GM18873 (cell line): ENCODE data around the gene TSPAN31.

Source experiments
- ATAC-seq: cut with Tn5 transposase; IDR thresholded peaks from one replicate; pipeline ENCODE4 v1.9.1; 2021; ENCODE audit warnings: mild to moderate bottlenecking, moderate library complexity, moderate number of reproducible peaks; ENCODE audit not compliant: unreplicated experiment, low FRiP score

TSPAN31 gene

DNA sequence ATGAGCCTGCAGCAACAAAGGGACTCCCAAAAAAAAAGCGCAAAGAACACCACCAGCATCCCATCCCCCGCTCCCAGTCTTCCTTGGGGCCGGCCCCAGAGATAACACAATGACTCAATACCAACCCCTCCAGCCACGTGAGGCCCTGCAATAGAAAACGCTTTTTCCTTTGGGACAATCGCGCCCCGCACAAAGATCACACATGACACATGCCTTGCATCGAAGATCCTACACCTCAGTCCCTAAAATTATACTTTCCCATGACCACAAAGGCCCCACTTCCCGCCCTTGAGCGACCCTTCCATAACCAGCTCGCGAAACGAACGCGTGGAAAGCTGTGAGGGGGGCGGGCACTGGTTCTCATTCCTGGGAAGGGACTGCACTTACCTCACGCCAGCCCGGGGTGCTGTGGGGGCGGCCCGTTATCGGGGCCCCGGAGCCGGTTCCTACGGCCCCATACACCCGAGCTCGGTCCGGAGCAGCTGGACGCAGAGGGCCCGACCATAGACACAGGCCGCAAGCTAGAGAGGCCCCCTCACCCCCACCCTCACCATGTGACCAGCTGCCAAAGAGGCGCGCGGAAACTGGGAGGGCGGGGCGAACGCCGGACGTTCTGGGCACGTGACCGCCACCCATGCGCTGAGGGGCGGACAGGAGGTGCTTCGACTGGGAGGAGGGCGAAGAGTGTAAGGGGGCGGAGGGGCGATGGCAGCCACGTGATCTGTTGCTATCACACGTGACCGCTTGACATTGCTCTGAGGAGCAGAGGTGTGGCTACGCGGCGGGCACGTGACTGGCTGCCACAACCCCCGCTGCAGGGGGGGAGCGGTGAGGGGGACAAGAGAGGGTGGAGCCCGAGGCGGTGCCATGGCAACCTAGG is 7.2 kb downstream of the TSPAN31 start, which contains the start of gene CDK4:
TSS of gene CDK4 (minus strand) at position 523 of the 880 bp plus-strand sequence. CDS start 593 bp downstream, outside the sequence.
- peak; percentile 79 for ATAC-seq

DNA sequence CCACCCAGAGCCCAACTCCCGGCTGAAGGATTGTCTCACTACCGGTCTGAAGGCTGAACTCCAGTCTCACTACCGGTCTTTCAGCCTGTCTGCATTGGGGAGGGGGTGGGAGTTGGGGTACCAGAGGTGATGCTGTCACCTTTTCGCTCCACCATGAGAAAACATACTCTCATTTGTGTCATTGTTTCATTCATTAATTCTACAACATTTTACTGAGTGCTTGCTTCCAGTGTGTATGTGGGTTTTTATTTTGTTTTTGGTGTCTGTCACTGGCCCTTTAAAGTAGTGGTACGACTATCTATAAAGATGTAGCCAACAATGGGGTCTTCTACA is 7.8 kb downstream of the TSPAN31 start:
- ATAC-seq = no peak

DNA sequence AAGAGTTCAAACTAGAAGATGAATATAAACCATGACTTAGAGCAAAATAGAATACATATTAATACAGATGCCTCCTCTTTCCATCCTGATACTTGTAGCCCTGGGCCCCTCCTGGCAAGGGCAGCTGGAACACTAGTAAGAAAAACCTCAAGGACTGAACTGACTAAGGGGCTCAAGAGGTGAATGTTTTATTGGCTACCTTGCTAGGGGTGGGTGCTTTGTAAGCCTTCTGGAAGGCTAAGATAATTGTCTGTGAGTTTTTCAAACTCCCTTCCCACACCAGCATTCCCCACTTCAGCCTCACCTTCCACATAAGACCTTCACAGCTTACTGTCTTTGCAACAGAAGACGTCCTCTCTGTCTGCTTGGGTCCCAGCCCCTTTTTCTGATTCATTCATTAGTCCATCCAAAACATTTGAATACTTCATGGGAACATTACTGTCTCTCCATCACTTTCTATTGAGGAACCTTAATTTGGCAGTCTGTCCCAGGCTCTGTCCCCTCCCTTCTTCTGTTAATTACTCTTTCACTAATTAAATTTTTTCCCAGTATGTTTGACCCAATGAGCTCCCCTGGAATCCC is 9.0 kb downstream of the TSPAN31 start:
- no peak for ATAC-seq

DNA sequence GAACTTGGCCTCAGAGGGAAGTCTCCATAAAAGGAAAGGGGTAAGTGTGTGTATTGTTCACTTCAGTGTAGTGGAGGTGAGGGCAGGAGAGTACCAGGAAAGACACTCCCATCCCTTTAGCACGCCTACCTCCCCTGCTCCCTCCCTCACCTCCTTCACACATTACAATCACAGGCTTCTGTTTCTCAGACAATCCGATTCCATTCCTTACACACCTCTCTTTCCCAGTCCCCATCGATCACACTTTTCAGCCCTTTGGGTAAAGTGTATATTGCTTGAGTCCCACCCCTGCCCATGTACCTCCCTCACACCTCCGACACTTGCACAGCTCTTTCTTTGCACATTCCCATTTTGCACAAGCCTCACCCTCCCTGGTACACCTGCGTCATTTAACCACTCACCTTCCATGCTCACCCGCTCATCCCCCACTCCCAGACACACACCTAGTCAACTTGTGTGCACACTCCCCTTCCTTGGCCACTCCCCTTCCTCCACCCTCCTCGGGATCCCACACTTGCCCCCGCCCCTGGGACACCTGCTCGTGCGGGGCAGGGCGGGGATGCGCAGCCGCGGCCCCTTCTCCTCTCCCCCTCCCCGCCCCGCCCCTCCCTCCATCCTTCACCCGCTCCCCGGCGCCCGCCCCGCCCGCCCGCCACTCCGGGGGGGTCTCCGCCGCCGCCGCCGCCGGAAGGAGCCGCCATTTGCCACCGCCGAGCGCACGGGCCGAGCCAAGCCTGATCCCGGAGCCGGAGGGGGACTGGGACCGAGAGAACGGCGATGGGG is 9.8 kb downstream of the TSPAN31 start, which contains the start of gene MARCHF9:
TSS of gene MARCHF9 (plus strand) at position 693 of the 783 bp plus-strand sequence. CDS start 426 bp downstream, outside the sequence.
- ATAC-seq = no peak

DNA sequence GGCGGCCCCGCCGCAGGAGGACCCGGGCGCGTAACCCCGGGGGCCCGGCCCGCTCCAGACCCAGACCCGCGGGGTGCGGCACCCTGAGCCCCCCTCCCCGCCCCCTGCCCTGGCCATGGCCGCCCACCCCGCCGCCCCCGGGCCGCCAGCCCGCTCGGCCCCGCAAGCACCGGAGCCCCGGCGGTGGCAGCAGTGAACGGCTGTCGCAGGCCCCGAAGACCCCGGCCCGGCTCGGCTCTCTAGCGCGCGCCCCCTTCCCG is 10.3 kb downstream of the TSPAN31 start:
- ATAC-seq = no peak

DNA sequence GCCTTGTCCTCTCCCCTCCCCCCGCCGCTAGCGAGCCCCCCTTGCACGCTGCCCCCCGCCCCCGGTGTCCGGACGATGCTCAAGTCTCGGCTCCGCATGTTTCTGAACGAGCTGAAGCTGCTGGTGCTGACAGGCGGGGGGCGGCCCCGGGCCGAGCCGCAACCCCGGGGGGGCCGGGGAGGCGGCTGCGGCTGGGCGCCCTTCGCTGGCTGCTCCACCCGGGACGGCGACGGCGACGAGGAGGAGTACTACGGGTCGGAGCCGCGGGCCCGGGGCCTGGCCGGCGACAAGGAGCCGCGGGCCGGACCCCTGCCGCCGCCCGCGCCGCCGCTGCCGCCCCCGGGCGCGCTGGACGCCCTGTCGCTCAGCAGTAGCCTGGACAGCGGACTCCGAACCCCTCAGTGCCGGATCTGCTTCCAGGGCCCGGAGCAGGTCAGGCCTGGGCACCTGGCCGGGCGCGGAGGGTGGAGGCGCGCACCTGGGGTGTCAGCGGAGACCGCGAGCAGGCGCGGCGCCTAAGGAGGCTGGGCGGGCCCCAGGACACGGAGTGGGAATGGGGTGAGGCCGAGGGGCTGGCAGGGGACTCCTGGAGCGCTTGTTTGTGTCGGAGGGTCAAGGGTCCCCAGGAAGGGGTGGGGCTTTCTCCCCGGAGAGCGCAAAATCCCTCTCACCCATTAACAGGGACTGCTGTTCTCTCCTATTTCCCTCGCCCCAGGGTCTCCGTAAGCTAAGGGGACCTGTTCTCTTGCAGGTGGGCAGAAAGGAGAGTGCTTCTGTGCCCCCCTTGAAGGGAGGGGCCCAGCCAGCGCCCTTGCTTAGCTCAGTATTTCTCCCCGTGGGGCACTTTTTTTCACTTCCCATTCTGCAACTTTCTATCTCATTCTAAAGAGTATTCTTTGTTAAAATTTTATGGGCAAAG is 10.9 kb downstream of the TSPAN31 start:
- no peak for ATAC-seq

DNA sequence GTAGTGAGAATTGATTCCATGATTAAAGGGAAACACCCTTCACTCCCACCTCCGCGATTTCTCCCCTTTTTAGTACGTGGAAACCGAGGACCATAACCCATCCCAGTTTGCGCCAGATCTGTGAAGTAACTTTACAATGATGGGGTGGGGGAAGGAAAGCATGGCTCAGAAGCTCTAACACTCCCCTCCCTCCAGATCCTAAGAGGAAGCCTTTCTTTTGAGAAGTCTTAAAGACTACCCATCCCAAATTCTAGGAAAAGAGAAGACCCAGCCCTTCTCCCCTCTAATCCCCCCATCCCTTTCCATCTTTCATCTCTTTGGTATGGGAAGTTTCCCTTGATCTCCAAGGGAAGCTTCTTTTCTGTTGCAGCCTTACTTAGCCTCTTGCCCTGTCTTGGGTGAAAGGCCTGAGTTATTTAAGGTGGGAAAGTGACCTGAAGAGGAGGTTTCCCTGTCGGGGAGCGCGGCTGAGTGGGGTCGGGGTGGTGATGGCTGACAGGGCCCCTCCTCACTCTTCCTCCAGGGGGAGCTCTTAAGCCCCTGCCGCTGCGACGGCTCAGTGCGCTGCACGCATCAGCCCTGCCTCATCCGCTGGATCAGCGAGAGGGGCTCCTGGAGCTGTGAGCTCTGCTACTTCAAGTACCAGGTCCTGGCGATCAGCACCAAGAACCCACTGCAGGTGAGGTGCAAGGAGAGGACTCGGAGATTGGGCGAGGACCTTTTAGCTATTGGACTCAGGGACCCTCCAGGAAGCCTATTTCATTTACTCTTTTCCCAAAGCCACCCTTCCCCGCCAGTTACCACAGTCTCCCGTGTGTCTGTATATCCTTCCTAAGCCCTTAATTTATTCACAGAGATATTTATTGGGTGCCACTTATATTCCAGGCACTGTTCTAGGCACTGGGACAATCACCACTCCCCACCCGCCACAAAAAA is 11.8 kb downstream of the TSPAN31 start:
- ATAC-seq = no peak

DNA sequence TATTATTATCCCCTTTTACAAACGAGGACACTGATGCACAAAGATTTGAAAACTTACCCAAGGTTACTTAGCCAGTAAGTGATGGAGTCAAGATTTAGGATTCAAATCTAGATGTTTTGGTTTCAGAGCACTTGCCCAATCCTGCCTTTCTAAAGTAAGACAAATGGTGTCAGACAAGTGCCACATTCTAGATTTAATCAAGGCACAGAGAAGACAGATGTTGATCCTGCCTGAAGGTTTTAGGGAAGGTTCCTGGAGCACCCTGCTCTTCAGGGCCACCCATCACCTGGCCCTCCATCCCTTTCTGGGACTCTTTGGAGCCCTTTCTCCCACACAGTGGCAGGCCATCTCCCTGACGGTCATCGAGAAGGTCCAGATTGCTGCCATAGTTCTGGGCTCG is 12.9 kb downstream of the TSPAN31 start:
- ATAC-seq = no peak

DNA sequence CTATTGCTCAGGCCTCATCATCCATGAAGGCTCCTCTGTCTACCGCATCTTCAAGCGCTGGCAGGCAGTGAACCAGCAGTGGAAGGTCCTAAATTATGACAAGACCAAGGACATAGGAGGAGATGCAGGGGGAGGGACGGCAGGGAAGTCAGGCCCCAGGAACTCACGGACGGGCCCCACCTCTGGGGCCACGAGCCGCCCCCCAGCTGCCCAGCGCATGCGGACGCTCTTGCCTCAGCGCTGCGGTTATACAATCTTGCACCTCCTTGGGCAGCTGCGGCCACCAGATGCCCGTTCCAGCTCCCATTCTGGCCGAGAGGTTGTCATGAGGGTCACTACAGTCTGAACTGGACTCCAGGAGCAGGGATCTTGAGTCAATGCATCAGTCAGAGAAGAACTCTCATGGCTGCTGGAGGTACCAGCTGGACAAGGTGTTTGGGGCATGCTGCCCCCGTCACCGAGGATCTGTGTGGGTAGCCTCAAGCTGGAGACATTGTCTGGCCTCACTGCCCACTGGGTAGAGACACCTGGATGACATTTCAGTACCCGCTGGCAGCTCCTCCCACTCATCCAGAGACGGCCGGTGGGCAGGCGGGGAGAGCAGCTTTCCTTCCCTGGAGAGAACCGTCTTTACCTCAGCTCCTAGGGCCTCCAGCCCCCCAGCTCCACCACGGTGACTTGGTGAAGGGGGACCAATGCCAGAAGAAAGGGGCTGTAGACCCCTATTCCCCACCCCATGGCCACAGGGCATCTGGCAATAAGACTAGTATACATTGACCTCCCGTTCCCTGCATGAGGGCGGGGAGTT is 13.9 kb downstream of the TSPAN31 start:
- no peak for ATAC-seq

DNA sequence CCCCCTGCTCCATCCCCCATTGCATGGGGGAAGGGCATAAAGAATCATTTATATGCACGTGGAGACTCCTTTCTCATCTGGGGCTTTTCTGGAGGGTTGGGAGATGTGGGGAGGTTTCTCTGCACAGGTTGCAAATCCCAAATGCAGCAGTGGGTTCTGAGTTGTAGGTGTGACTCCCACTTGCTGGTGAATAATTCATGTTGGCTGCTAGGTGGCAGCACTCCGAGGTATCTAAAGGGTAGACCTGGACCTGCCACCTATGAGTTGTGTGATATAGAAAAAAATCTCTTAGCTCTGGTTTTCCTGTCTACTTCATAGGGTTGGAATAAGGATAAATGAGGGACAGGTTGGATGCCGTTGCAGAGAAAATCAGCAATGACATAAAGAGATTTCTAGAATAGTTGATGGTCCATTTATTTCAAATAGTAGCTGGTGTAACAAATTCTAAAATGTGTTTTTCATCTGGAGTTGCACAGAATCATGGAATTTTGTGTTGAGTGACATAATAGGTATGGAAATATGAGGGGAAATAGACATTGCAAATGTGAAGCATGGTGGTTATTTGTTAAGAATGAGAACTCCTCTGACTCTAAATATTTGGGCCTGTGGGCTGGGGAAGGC is 14.6 kb downstream of the TSPAN31 start:
- no peak for ATAC-seq

DNA sequence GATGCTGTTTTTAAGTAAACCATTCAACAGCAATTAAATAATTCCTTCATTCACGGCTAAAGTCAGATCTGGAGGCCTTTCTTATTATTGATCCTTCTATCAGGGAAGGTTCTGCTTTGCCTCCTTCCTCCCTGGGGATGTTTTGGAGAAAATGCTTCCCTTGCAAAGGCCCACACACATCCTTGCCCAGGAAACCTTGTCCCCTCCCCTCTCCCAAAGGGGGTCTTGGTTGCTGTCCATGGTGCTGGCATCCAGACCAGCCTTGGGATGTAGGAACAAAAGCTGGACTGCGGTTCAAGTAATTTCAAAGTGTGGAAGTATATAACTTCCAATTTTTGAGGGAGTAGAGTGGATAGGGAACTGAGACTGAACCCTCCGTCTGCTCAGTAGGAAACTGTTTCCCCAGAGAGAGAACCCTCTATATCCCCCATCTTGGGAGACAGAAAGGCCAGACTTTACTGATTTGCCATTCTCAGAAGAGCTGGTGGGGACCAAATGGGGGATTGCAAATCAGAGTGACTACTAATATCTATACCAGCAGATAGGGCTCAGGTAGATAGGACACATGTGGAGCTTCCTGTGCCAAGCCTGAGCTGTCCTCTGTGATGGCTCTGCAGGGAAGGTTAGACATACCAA is 15.6 kb downstream of the TSPAN31 start:
- ATAC-seq = no peak

DNA sequence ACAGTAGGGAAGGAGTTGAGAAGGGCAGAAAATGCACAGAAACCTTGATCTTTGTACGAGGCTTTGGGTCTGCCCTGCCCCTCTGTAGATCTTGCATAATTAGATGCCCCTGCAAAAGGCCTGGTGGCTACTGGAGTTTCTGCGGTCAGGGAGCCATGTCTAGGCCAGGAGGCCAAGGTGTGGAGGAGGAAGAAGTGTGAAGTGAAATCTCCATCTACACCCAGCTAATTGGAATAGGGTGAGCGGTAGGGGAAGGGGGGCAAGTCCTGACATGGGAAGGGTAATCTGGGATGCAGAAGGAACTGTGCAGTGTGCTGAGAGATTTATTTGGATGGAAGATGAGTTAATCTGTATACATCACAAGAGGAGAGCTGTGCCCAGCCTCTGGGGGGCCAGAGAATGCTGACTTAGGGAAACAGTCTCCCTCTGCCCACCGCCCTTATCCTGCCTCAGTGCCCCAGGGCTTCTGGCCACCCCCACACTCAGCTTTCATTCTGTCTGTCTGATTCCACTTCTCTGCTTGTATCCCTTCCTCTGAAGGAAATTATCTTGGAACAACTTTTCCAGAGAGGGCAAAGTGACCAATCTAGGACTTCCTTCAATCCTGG is 16.7 kb downstream of the TSPAN31 start:
- ATAC-seq = no peak

DNA sequence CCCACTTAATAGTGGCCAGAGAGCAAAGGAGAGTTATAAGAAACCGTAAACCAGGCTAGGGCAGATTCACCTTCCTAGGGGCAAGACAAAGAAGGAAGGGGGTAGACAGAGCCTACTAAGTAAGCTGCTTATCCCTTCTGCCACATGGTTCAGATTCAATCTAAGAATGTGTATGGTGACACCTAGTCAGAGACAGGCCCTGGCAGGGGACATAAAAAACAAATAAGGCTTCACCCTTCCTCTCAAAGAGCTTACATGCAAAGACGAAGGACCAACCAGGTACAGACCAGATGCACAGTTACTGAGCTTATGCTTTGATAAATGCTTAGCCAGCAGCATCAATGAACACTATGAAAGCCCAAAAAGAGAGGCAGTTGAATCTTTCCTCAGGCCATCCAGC is 17.6 kb downstream of the TSPAN31 start:
- ATAC-seq = no peak

DNA sequence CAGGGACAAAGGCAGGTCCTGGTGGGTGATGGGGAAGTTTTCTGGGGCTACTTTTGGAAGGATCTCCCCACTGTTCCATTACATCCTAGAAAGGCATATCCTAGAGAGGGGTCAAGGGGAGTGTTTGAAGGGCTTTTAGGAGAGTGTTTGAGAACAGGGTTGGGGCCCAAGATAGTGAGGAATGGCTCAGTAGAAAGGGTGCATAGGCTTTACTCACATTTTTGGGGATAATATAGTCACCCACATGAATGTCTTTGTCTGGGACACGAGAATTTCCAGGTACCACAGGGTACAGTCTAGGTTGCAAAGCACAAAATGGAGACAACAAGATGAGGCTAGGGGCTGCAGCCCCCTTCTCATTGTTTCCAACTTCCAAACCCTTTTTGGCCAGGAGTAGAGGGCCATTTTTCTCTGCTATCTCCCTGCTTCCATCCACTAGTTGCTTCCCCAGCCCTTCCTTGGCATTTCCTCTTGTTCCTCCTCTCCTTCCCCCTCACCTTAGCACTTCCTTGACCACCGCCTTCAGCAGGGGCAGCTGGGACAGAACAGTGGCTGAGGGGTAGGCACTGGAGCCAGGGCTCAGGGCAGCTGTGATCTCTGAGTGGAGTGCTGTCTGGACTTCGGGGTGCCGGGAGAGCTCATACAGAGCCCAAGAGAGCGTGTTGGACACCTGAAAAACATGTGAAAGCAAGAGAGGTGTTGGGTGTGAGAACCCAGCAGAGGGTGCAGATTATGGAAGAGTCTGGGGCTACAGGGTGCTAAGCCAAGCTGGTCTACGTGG is 19.2 kb downstream of the TSPAN31 start:
- ATAC-seq = no peak

DNA sequence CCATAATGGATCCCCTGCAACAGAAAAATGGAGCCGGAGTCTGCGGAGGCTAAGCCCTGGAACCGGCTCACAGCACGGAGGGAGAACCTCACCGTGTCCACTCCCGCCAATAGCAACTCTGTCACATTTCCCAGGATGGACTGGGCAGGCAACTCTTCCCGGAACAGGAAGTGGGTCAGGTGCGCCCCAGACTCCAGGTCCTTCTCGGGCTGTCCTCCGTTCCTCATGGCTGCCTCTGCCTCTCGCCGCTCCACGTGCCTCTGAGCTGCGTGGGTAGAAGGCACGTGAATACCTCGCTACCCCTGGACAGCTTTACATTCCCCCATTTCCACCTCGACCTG is 19.8 kb downstream of the TSPAN31 start:
- no peak for ATAC-seq

DNA sequence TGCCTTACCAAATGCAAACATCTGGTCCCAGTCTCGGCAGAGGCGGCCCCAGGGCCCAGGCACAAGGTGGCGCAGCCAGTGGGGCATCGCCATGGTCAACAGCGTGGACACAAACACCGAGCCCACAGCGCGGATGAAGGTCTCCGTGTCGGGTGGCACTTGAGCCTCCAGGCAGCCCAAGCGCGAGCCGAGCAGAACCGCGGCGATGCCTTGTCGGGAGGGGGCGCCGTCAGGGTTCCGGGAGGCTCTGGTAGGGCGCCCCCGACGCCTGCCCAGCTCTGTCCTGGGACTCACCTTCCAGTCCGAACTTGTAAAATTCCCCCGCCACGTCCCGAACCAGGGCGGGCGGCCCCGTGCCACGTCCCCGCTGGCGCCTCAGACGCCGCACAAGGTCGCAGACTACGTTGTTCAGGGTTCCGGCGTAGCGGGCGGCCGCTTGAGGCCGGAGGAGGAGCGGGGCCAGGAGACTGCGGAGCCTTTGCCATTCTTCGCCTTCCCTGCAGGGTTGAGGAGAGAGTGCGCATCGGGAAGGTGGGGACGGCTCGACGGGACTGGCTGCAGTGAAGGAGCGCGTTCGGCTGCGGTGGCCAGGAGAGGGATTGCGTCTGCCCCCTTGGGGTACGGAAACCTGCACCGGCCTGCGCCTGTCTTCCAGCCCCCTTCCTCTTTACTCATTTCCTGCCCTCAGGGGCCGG is 20.3 kb downstream of the TSPAN31 start:
- no peak for ATAC-seq
